ENCODE data around the gene KRTAP10-7.

The KRTAP10-7 gene

GRCh38 chr21:44552681-44553080, 47.7 kb upstream of the KRTAP10-7 start:
- Histone ChIP-seq H3K36me3 (ENCODE audit: control insufficient read depth, low read length) (no peaks in the 10 kb centered on the region), H3K4me3 (ENCODE audit: low read length) (no peak overlapping the region), H3K9me3 (ENCODE audit: control insufficient read depth, insufficient read depth, low read length) (peaks cover 2% of the 10 kb centered on the region; the same call in 1 of the 2 replicates), H3K4me2 (ENCODE audit: low read length) (no peak overlapping the region), H4K20me1 (ENCODE audit: control insufficient read depth, insufficient read depth, low read depth, low read length) (no peaks in the 10 kb centered on the region), H3F3A (ENCODE audit: control insufficient read depth, insufficient read depth) (no peaks in the 10 kb centered on the region), H3K4me1 (ENCODE audit: control insufficient read depth, low read length) (peaks cover 3% of the 10 kb centered on the region), H3K9me2 (replicated peaks; ENCODE audit: control insufficient read depth, low read length) (no peaks in the 10 kb centered on the region), H3K27me3 (ENCODE audit: control insufficient read depth, low read length) (no peaks in the 10 kb centered on the region), H3K79me2 (ENCODE audit: control insufficient read depth, low read length) (no peaks in the 10 kb centered on the region), H3K27ac (ENCODE audit: low read depth, low read length) (no peak overlapping the region)
- no peak for TF ChIP-seq EZH2phosphoT487 (IDR thresholded peaks at IDR 0.05; ENCODE audit: borderline replicate concordance, low read length)
- no peak for TF ChIP-seq CTCF (IDR thresholded peaks at IDR 0.05; ENCODE audit: low read depth, low read length, poor library complexity, severe bottlenecking)

DNA sequence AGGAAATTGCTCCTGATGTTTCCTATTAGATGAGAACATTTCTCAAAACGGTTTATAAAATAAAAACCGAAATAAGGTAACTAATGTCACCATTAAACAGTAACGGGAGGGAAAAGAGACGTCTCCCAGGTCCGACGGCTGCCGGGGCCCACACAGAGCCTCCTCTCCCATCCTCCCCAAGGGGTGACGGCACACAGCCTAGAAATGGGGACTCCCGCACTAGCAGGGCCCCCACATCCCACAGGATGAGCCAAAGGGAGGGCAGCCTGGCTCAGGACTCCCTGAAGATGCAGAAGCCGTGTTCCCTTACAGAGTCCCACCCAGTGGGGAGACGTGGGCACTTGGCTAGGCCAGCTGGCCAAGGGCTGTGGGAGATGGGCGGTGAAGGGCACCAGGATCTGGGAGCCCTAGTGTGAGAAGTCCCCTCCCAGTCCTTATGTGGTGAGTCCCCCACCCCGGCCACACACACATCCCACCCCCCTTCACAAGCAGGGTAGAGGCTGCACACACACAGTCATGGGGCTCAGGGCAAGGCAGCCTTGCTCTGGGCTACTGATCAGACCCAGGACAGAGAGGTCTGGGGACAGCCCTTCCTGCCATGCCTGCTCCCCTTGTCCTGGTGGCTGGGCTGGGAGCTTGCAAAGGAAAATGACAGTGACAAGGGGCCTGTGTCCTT, 45.1 kb upstream of the KRTAP10-7 start:
- TF ChIP-seq EZH2phosphoT487 (IDR thresholded peaks at IDR 0.05; ENCODE audit: borderline replicate concordance, low read length) (no peak), CTCF (IDR thresholded peaks at IDR 0.05; ENCODE audit: low read depth, low read length, poor library complexity, severe bottlenecking) (no peak)
- H3K9me2 ChIP-seq (replicated peaks; ENCODE audit: control insufficient read depth, low read length) = no peaks in the 10 kb centered on the region
- no peak overlapping the region for H3K4me3 ChIP-seq (ENCODE audit: low read length)
- H3K36me3 ChIP-seq (ENCODE audit: control insufficient read depth, low read length) = no peaks in the 10 kb centered on the region
- no peaks in the 10 kb centered on the region for H3K9me3 ChIP-seq (ENCODE audit: control insufficient read depth, insufficient read depth, low read length)
- no peaks in the 10 kb centered on the region for H4K20me1 ChIP-seq (ENCODE audit: control insufficient read depth, insufficient read depth, low read depth, low read length)
- no peaks in the 10 kb centered on the region for H3F3A ChIP-seq (ENCODE audit: control insufficient read depth, insufficient read depth)
- no peak overlapping the region for H3K27ac ChIP-seq (ENCODE audit: low read depth, low read length)
- no peaks in the 10 kb centered on the region for H3K4me1 ChIP-seq (ENCODE audit: control insufficient read depth, low read length)
- H3K27me3 ChIP-seq (ENCODE audit: control insufficient read depth, low read length) = peaks cover 6% of the 10 kb centered on the region; the same call in 1 of the 2 replicates
- H3K79me2 ChIP-seq (ENCODE audit: control insufficient read depth, low read length) = no peaks in the 10 kb centered on the region
- no peak overlapping the region for H3K4me2 ChIP-seq (ENCODE audit: low read length)

DNA sequence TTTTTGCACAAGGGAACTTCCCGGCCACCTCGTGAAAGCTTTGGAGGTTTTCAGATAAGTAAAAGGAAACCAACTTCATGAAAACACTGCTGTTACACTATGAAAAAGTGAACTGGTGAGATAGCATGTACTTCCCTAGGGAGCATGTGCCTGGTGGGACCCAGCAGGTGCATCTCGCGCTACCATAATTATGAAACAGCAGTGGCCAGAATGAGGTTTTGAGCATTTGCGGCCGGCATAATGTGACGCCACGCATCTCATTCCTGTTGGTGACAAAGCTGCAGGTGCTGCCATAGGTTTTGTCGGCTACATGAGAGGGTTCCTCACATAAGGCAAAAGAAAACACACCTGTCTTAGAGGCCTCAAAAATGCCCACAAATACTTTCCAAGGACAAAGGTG, 43.5 kb upstream of the KRTAP10-7 start:
- no peak overlapping the region for H3K27ac ChIP-seq (ENCODE audit: low read depth, low read length)
- H3K9me3 ChIP-seq (ENCODE audit: control insufficient read depth, insufficient read depth, low read length) = no peaks in the 10 kb centered on the region
- H3F3A ChIP-seq (ENCODE audit: control insufficient read depth, insufficient read depth) = no peaks in the 10 kb centered on the region
- H3K36me3 ChIP-seq (ENCODE audit: control insufficient read depth, low read length) = no peaks in the 10 kb centered on the region
- H3K4me3 ChIP-seq (ENCODE audit: low read length) = no peak overlapping the region
- H3K27me3 ChIP-seq (ENCODE audit: control insufficient read depth, low read length) = peaks cover 6% of the 10 kb centered on the region; the same call in 1 of the 2 replicates
- no peaks in the 10 kb centered on the region for H3K4me1 ChIP-seq (ENCODE audit: control insufficient read depth, low read length)
- H3K4me2 ChIP-seq (ENCODE audit: low read length) = no peak overlapping the region
- no peaks in the 10 kb centered on the region for H3K79me2 ChIP-seq (ENCODE audit: control insufficient read depth, low read length)
- TF ChIP-seq CTCF (IDR thresholded peaks at IDR 0.05; ENCODE audit: low read depth, low read length, poor library complexity, severe bottlenecking) (no peak), EZH2phosphoT487 (IDR thresholded peaks at IDR 0.05; ENCODE audit: borderline replicate concordance, low read length) (no peak)
- no peaks in the 10 kb centered on the region for H3K9me2 ChIP-seq (replicated peaks; ENCODE audit: control insufficient read depth, low read length)
- H4K20me1 ChIP-seq (ENCODE audit: control insufficient read depth, insufficient read depth, low read depth, low read length) = no peaks in the 10 kb centered on the region
